CD4-positive, alpha-beta T cell treated with Interferon alpha-2 for 1 hour (primary cell): ENCODE data around the gene SORCS1.

Experiments used
- DNase-seq, 2 donors: peaks; one replicate each; pipeline ENCODE4 v3.0.0-alpha.2; 2020 to 2022

SORCS1 gene

DNA sequence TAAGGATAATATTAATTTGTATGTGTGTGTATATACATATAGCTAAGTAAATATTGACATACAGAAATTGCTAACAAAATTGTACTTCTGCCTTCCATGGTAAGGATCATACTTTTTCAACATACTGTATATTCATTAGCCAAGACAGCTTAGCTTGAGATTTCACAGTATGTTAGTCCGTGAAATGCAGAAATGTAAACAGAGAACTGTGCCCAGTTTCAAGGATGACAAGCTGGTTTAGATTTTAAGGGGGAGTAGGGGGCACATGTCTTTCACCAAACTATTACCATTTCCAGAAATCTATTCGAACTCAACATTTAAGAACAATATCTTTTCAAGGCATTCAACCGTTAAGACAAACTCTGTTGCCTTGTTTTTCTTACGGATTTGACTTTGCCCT is 182.2 kb downstream of the SORCS1 start:
- no peak for DNase-seq

DNA sequence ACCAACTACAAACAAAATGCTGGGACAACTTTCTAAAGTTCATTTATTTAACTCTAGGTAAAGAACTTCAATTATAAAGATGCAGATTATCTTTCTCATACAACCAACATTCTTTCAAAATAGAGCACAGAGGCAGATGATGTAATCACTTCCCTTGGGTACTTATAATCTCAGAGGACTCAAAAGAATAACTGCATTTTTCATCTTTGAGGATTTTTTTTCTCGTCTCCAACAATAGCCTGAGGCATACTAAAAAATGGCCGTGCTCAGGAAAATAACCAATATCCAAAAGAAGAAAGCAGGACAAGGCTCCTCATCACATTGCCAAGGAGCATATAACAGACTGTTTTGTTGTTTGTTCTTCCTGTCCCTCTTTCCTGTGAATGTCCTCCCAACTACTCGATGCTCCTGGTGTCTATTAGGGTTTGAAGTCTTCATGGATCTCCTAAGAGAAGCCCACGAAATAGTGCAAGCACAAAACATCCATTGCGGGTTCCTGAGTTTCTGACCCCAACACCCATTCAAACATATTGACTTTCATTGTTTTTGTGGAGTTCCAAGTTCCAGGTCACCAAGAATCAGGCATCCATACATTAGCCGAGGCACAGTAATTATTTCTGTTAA is 182.9 kb downstream of the SORCS1 start:
- no peak for DNase-seq

DNA sequence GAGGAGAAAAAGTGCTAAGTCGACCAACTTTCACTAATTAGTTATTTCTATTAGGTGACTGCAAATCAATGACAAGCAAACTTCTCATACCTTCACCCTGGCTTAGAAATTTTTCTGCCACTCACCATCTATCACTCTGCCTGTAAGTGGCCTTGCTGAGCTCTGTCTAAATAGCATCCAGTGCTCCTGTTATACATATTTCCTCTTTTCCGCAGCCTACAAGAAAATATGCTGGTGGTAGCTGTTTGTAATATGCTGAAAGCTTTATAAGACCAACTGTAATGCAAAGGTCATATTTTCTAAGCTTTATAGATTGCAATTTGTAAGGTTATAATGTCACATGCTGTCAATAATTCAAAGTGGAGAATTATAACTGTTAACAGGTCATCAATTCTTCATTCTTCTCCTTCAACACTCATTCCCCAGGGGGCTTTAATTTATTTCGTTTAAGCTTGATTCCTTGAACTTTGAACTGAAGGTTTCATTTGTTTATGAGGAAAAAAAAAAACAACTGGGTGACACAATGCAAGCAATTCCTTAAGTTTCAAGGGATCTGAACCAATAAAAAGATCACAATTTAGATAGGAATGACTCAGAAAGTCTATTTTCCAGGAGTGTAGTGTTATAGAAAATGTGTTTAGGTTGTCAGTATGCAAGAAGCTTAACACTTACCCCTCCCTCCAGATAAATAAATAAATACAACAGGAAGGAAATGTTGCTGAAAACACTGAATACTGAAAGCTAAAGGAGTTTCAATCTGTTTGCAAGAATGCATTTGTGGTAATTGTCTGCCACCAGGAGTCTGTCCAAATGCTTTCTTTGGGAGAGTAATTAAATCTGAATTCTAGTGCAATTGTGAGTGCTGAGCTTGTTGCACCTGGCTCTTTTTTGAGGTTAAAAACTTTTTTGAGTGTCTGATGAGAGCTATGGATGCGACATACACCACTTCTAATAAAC is 183.7 kb downstream of the SORCS1 start:
- DNase-seq = no peak

DNA sequence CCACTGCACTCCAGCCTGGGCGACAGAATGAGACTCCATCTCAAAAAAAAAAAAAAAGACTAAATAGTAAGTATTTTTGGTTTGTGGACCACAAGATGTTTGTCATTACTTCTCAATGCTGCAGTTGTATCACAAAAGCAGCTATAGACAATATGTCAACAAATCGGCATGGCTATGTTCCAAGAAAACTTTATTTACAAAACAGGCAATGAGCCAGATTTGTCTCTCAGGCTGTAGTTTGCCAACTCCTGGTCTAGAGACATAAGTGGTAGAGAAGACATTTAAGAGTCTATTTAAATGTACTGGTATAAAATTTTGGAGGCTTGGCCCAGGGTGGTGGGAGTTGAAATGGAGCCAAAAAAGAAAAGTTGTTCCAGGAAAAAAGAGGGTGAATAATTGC is 185.8 kb downstream of the SORCS1 start:
- no peak for DNase-seq

DNA sequence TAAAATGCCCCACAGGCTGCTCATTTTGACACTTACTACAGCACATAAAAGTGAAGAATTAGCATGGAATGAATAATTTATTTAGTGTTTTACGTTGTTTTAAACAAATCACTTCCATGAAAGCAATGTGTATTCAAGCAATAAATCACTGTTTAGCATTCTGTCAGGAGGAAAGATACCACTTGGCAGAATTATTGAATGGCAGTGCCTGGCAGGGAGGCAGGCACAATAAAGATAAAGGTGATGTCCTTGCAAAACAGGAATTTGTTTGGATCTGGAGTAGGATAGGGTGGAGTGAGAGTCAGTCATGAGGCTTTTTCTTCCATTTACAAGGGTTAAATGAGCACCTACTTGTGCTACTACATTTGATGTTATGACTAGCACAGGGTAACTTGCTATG is 190.8 kb downstream of the SORCS1 start:
- DNase-seq = no peak

DNA sequence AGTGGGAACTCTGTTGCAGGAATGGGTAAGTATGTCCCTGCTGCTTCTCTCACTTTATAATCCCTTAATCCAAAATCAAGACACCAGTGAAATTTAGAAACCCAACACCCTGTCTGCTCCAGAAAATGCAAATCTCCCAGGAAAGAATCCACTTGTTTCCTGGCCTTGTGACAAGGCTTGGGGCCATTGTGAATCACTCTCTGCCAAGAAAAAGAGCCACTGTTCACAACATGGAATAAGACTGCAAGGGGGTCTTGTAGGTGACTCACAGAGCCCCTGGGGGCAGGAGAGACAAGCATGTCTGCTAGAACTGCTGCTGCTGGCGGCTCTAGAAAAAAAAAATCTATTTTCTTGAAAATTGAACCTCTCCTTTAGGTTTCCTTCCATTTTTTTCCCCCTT is 191.2 kb downstream of the SORCS1 start:
- no peak for DNase-seq

DNA sequence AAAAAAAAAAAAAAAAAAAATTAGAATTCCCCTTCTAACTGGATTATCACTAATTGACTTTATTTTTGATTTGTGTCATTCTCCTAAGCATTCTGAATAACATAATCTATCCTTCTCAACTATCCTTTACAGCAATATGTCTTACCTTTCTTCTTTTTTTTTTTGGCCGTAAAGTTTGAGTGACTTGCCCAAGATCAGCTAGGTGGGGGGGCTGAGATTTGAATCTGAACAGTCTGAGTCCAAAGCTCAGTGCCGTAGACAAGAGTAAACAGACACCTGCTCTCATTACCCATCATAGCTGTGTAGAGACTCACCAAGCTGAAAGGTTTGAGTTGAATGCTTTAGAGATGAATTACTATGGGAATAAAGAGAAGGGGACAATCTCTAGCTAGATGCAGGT is 192.1 kb downstream of the SORCS1 start:
- DNase-seq = no peak

DNA sequence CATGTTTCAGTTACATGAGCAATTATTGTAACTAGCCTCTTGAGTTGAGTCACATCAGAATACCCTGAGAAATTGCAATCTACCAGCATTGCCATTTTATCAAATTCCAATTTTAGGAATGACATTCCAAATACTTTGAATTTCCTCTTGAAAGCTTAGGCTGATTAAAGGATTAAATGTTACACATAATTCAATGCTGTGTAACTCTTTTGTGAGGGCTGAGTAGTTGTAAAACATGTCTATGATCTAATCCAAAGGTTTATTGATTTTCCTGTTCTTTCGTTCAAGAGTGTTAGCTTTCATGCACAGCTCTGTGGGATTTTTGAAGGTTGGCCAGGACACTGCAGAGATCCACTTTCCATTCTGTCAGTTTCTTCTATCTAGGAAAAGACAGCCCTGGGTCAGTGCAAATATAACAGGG is 193.1 kb downstream of the SORCS1 start:
- no peak for DNase-seq

DNA sequence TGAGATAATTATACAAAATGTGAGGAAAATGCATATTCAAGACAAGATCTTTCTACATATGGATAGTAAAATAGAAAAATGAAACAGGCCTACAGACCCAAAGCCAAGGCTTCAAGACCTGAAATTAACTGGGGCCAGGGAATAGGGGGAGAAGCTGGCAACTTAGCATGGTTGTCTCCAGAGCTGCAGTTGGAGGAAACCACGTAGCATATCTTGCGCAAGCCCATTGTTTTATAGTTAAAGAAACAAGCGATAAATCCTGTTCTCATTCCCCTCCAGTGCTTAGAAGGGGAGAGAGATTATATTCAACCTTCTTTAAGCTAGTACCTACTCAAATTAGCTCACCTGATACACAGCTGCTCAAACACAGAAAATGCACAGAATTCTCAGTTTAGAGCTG is 197.1 kb downstream of the SORCS1 start:
- DNase-seq = no peak

DNA sequence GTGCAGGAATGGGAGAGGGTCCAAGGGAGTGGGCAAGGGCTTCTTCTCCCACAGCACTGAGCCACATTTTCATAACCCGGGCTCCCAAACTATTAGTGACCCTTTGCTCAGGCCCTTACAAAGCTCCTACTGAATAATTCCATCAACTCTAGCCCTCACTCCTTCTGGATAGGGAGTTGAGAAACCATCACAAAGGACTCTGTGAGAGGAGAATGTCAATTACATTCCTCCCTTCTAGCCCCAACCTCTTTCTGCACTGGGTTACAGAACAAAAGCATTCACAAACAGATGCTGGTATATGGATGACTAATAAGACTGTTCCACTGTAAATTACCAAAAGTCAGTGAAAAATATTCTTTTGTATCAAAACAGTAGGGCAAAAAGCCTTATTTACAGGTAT is 203.7 kb downstream of the SORCS1 start:
- DNase-seq = no peak

DNA sequence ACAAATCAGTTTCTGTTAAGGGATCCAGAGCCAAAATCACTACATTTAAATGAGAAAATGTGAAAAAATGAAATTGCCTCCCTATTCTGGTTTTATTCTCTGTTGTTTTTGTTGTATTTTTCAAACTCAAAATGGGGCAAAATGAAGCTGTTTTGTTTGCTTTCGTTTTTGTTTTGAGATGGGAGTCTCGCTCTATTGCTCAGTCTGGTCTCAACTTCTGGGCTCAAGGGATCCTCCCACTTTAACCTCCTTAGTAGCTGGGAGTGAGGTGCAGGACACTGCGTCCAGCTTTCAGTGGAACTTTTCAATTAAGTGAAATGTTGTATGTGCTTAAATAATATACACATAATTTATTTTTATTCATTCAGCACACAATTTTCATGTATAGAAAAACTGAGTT is 205.0 kb downstream of the SORCS1 start:
- no peak for DNase-seq

DNA sequence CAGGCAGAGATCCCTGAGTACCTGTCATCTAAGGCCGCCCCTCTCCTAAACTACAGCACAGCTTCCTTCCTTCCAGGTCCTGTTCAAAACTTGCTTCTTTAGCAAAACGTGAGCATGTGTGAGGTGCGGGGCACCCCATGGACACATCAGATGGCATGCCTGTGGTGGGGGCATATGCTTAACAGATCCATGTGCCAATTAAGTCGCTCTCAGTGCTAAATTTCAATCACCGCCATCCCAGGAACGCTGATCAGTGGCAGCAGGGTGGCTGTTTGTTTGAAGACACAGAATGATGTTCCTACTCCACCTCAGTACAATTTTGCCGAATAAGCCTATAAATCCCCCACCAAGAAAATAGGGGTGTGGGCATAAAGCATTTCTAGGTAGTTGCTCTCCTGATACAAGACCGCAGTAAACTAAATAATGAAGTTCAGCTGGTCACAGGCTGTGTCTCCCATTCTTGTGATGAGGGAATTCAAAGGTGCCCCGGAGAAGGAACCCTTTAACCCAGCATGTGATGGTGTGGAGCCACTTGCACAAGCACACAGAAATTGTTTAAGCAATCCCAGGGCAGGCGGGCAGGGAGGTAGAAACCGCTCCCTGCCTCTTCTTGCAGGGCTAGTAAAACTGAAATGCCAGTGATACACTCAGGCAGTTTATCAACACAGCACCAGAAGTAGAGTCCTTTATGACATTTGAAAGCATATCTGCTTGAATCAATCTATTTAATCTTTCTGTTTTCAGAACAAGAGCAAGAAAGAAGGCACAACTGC is 205.7 kb downstream of the SORCS1 start:
- DNase-seq = no peak

DNA sequence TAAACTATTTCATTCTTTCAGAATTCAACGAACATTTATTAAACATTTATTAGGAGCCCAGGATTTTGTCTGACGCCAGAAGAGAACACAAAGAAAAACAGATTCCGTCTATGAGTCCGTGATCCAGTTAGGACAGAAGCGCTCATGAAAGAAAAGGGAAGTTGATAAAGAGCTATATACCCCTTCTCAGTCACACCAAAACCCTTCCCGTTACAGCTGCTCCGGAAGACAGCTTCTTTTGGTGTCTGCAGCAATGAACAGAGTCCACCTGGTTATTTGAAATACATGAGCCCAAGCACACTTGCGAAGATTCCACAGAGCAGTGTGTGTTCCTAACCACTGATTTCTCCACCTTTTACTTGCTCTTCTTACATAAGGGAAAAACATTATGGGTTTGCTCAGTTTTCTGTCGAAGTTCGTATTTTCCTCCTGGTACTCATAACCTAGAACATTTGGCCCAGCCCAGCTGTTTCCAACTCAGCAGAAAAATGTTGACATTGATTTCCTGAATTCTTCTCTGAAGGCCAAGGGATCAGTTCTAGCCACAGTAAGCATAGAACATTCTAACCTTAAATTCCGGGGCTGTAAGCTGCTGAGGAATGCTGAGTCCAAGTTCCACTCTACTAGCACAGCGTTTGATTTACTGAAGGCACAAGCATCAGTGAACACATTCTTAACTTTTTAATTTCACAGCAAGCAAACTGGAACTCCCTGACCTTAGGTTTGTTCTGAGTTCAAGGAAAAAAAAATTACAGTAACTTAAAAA is 206.5 kb downstream of the SORCS1 start:
- no peak for DNase-seq

DNA sequence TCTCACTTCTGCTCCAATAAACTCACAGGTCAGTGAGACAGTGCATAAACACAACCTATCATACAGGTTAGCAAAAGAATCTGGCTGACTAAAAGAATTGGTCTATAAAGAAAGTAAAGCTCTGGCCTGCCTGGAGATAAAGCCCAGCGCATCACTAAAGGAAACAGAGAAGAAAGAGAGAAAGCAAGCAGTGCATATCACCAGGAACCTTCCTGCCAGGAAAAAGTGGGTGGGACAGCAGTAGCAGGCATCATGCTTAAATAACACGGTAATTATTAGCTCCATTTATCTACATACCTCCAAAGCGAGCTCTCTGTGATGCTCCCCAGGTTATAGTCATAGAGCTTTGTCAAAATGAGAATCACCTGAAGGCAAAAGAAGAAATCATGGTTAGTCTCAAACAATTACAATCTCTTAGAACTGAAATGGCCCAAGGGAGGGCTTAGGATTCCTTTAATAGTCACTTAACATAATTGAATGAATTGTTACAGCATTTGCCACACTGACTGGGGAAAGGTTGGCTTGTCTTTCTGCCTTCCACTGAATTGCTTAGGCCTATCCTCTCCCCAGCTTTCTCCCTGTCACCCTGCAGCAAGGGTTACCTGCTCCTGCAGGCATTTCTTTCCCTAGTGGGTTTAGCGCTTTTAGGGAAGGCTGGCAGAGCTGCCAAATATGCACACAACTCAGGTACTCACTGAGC is 208.1 kb downstream of the SORCS1 start:
- DNase-seq = no peak

DNA sequence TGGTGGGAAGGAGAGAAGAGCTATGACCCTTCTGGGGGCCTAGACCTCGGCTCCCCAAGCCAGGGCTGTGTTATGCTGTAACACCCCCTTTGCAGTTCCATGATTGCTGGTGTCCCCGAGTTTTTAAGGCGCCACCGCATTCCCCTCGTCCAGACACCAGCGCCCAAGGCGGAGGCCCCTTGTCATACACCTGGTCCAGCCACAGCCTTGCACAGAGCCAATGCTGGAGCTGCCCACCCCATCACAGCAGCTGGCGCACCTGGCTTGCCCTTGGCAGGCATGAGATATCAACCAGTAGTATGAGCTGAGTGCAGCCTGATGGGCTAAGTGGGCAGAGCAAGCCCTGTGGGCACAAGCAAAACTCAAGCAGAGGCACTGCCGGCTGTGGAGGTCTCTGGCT is 209.4 kb downstream of the SORCS1 start:
- DNase-seq = no peak

DNA sequence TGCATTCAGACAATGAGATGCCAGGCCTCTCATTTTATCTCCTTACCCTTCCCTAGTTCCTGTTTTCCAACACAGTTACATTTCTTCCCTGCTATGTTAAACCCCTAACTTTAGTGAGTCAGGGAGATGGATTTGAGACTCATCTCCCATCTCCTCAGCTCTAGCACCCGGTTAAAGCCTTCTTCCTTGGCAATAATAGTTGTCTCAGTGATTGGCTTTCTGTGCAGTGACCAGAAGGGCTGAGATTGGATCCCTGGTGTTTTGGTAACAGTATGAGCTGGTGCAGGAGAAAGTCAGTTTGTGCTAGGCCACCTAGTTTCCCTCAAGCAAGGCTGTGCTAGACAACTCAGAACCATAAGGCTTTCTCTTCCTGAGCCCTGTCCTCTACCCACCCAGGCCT is 212.5 kb downstream of the SORCS1 start:
- no peak for DNase-seq

DNA sequence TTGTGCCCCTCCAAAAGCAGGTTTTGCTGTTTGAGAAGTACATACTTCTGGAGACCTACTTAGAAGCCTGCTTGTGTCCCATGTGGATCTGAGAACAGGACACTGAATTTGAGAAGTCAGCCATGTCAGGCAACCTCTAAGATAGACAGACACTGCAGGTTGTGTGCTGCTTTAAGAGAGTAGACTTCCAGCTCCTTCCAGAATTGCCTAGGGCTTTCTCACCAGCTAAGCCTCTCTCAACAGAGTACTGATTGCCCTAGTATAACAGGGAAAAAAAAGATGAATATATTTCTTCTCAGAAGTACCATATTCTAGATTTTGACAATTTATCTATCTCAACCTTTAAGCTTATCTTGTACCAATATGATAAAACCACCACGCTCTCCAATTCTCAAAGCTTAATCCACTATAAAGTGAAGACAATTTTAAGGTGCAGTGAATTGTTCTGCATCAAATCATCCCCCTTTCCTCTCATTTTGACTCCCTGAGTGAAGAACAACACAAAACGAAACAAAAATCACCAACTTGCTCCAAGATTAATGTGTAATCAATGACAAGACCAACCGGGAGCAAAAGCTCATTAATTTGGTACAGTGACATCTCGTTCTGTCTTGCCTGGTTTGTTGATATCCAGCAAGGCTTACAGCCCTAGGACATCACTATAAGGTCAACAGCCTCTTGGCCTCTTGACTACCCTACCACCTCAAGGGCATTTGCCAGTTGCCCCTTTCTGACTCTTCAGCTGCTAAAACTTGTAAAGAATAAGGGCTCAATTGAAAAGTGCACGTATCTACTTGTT is 214.6 kb downstream of the SORCS1 start:
- no peak for DNase-seq

DNA sequence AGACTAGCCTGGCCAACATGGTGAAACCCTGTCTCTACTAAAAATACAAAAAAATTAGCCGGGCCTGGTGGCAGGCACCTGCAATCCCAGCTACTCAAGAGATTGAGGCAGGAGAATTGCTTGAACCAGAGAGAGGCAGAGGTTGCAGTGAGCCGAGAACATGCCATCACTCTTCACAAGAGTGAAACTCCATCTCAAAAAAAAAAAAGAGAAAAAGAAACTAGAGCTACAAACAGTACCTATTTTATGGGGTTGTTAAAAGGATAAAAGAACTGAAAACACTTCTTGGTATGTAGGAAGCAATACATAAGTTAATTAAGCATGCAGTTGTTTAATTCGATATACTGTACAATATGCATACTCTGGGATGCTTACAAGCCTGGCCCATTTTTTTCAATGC is 216.9 kb downstream of the SORCS1 start:
- DNase-seq = no peak

DNA sequence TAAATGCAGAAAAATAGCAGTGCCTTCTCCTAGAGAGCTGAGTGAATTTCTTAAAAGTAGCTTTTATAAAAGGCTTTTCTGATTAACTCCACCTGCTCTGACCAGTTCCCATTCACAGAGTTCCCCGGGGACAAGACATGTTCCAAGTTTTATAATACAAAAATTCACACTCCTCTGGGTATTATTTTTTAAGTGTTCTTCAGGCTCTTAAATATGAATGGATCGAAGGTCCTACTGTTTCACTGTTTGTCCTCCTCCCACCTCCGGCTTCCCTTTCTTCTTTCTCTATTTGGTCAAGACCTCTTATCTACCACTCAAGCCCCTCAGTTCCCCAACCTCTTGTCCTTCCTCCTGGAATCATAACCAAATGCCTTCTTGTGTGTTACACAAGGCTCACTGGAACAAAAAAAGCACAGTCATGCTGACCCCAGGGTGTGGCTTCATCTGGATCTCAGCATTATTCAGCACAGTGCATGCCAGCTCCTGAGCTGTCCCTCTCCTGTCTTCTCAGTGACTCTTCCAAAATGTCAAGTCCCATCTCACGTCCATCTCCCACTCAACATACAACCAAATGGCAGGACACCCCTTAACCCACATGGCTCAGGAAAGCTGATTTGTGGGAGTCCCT is 222.4 kb downstream of the SORCS1 start:
- no peak for DNase-seq

DNA sequence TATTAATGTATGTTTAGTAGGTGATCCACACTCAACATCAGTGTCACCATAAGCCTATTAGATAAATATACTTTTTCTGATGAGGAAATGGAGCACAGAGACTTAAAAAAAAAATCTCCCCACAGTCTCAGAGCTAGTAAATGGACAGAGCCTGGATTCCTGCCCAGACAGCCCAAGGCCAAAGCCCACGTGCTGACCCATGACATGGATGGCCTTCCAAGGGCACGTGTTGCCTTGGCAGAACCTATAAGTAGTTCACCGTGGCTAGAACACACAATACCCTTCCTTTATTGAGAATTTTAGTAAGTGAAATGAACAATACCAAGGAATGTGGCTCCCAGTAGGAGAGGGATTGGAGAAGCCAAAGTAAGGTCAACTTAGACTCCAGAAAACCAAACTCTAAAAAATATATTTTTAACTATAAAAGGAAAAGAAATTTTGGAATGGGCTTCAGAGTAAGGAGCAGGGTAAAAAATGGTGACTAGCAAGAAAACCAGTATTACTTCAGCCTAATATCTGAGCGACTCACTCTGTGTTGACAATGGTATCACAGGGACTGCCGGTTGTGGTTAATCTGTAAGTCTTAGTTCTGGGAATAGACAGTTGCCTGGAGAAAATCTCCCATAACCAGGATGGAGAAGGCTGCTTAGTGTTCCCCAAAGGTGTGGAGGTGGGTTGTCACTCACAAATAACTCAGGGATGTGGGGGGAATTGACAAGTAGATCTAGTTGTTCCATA is 223.0 kb downstream of the SORCS1 start:
- DNase-seq = no peak
